ENCODE data around the gene ACO2.

DNA sequence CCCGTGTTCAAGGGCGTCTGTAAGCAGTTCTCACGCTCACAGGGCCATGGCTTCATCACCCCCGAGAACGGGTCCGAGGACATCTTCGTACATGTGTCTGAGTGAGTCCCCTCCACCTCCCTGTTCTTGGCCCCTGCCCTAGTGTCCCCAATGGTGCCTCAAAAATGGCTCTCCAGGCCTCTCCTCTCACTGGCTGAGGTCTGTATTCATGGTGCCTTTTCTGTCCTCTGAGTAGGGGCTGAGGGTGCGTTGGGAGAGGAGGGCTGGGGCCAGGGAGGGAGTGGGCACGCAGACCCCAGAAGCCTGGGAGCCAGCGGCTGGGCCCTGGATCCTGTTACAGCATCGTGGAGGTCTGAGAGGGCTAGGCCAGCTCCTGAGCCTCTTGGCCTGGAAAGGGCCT, 104.8 kb downstream of the ACO2 start:
- TF ChIP-seq, protein P1, sequence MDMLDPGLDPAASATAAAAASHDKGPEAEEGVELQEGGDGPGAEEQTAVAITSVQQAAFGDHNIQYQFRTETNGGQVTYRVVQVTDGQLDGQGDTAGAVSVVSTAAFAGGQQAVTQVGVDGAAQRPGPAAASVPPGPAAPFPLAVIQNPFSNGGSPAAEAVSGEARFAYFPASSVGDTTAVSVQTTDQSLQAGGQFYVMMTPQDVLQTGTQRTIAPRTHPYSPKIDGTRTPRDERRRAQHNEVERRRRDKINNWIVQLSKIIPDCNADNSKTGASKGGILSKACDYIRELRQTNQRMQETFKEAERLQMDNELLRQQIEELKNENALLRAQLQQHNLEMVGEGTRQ (IDR thresholded peaks at IDR 0.05; ENCODE audit: borderline replicate concordance, low read depth, low read length), result no peak
- TF ChIP-seq, protein P2, sequence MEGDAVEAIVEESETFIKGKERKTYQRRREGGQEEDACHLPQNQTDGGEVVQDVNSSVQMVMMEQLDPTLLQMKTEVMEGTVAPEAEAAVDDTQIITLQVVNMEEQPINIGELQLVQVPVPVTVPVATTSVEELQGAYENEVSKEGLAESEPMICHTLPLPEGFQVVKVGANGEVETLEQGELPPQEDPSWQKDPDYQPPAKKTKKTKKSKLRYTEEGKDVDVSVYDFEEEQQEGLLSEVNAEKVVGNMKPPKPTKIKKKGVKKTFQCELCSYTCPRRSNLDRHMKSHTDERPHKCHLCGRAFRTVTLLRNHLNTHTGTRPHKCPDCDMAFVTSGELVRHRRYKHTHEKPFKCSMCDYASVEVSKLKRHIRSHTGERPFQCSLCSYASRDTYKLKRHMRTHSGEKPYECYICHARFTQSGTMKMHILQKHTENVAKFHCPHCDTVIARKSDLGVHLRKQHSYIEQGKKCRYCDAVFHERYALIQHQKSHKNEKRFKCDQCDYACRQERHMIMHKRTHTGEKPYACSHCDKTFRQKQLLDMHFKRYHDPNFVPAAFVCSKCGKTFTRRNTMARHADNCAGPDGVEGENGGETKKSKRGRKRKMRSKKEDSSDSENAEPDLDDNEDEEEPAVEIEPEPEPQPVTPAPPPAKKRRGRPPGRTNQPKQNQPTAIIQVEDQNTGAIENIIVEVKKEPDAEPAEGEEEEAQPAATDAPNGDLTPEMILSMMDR (IDR thresholded peaks at IDR 0.05), result no peak
- no peak for TF ChIP-seq RAD21 (IDR thresholded peaks at IDR 0.05; ENCODE audit: low read length)
- no peak for TF ChIP-seq EZH2phosphoT487 (IDR thresholded peaks at IDR 0.05; ENCODE audit: borderline replicate concordance, low read depth)
